A673 (cell line): ENCODE measurements around the gene ANO2.

ENCODE experiments used
- CTCF ChIP-seq: fragments of 300-800, 200-600 bp; sonication (generic); conservative IDR thresholded peaks from 2 replicates; pipeline ENCODE4 v1.5.1; 2017; ENCODE audit warnings: low read depth, mild to moderate bottlenecking, antibody characterized with exemption, low read length, moderate library complexity, mixed read lengths
- EZH2 ChIP-seq: fragments of 200-600 bp; sonication (generic); IDR thresholded peaks from 2 replicates; pipeline ENCODE4 v1.6.1; 2017; ENCODE audit warnings: borderline replicate concordance, low read depth, mild to moderate bottlenecking, mixed read lengths, antibody characterized with exemption, low read length; ENCODE audit not compliant: poor library complexity, severe bottlenecking

GRCh38 chr12:5515458-5515857, 429.6 kb downstream of the ANO2 start:
- TF ChIP-seq EZH2 (no peak), CTCF (no peak)
